Measurements from ENCODE around the gene MAEA.

DNA sequence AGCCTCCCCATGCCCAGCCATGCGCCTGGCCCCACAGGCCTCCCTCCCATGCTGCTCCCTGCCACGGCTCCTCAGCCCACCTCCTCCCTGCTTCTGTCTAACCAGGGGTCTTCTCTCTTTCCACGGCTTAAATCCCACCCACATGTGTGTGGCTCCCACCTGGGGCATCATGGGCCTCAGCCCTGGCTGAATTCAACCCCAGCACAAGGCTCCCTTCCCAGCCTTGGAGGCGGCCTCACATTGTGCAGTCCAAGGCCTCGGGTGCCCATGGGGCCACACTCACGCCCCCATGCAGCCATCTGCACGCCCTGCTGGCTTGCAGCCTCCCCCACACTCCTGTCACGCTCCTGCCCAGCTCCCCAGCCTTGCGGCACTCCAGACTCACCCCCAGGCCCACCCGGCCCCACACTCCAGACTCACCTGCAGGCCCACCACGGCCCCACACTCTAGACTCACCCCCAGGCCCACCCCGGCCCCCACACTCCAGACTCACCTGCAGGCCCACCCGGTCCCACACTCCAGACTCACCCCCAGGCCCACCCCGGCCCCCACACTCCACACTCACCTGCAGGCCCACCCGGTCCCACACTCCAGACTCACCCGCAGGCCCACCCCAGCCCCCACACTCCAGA is 27.0 kb downstream of the MAEA start:
- no peak for TF ChIP-seq POLR2AphosphoS5 (IDR thresholded peaks at IDR 0.05; ENCODE audit: insufficient read depth in 1 of 2, low read depth in 1 of 2)
- TF ChIP-seq, protein P1, sequence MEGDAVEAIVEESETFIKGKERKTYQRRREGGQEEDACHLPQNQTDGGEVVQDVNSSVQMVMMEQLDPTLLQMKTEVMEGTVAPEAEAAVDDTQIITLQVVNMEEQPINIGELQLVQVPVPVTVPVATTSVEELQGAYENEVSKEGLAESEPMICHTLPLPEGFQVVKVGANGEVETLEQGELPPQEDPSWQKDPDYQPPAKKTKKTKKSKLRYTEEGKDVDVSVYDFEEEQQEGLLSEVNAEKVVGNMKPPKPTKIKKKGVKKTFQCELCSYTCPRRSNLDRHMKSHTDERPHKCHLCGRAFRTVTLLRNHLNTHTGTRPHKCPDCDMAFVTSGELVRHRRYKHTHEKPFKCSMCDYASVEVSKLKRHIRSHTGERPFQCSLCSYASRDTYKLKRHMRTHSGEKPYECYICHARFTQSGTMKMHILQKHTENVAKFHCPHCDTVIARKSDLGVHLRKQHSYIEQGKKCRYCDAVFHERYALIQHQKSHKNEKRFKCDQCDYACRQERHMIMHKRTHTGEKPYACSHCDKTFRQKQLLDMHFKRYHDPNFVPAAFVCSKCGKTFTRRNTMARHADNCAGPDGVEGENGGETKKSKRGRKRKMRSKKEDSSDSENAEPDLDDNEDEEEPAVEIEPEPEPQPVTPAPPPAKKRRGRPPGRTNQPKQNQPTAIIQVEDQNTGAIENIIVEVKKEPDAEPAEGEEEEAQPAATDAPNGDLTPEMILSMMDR (IDR thresholded peaks at IDR 0.05) = no peak
